HepG2 (cell line): ENCODE results near the gene ADAMTS16. TPM values are rescaled to one million over a fixed set of nuclear protein-coding genes. Genes with fewer than 3 reads are reported as not detected.

Source experiments
- ARHGAP35 ChIP-seq: sonication (generic); formaldehyde crosslinking; IDR thresholded peaks from 2 replicates; pipeline ENCODE4 v1.9.0; 2022; ENCODE audit warnings: mild to moderate bottlenecking, inconsistent platforms, moderate library complexity, missing genetic modification reagents, borderline replicate concordance
- ASH2L ChIP-seq: fragments of 300-600, 200-600 bp; sonication (generic); IDR thresholded peaks from 2 replicates; pipeline ENCODE4 v1.7.0; 2017; ENCODE audit warnings: low read depth, mild to moderate bottlenecking, moderate library complexity, mixed read lengths, low read length; ENCODE audit not compliant: insufficient read length
- GFI1 ChIP-seq: sonication (generic); formaldehyde crosslinking; IDR thresholded peaks from 2 replicates; pipeline ENCODE4 v1.5.0; 2020; ENCODE audit warnings: missing genetic modification reagents, mild to moderate bottlenecking, borderline replicate concordance
- GRHL1 ChIP-seq: sonication (generic); formaldehyde crosslinking; conservative IDR thresholded peaks from 2 replicates; pipeline ENCODE4 v1.8.0; 2022; ENCODE audit warnings: missing genetic modification reagents
- HDAC1 ChIP-seq: sonication (generic); formaldehyde crosslinking; IDR thresholded peaks from 2 replicates; pipeline ENCODE4 v1.5.1; 2020; ENCODE audit warnings: mild to moderate bottlenecking, missing genetic modification reagents
- NFKBIZ ChIP-seq: IDR thresholded peaks from 2 replicates; pipeline ENCODE4 v1.6.1; 2018; ENCODE audit warnings: missing genetic modification reagents, missing compliant biosample characterization
- NONO ChIP-seq, 2 experiments: fragments of 450-650 bp in 1 of 2; sonication (generic) in 1 of 2; formaldehyde crosslinking in 1 of 2; IDR thresholded peaks in 1 of 2; conservative IDR thresholded peaks in 1 of 2; 2 replicates each; pipeline versions ENCODE4 v1.6.1 to v1.8.0; 2017 to 2022; ENCODE audit warnings: mild to moderate bottlenecking in 1 of 2, missing genetic modification reagents in 1 of 2, moderate library complexity in 1 of 2
- RFXANK ChIP-seq: IDR thresholded peaks from 2 replicates; pipeline ENCODE4 v1.6.1; 2016
- SKI ChIP-seq: fragments of 450-650 bp; IDR thresholded peaks from one replicate; pipeline ENCODE4 v1.6.1; 2018; ENCODE audit warnings: mild to moderate bottlenecking; ENCODE audit not compliant: partially characterized antibody
- ZBTB38 ChIP-seq: sonication (generic); formaldehyde crosslinking; IDR thresholded peaks from 2 replicates; pipeline ENCODE4 v1.5.1; 2020; ENCODE audit warnings: mild to moderate bottlenecking, missing genetic modification reagents
- ZBTB7A ChIP-seq: sonication (generic); formaldehyde crosslinking; IDR thresholded peaks from 2 replicates; pipeline ENCODE4 v1.8.0; 2022; ENCODE audit warnings: mild to moderate bottlenecking, missing genetic modification reagents
- ZNF124 ChIP-seq: sonication (generic); formaldehyde crosslinking; IDR thresholded peaks from 2 replicates; pipeline ENCODE4 v1.4.0; 2020; ENCODE audit warnings: missing genetic modification reagents
- ZNF18 ChIP-seq: sonication (generic); formaldehyde crosslinking; IDR thresholded peaks from 2 replicates; pipeline ENCODE4 v1.8.0; 2022; ENCODE audit warnings: mild to moderate bottlenecking, missing genetic modification reagents; ENCODE audit not compliant: insufficient replicate concordance
- ZNF24 ChIP-seq: fragments of 450-650 bp; IDR thresholded peaks from 2 replicates; pipeline ENCODE4 v1.6.1; 2017; ENCODE audit warnings: antibody characterized with exemption, mild to moderate bottlenecking
- ZNF354B ChIP-seq: sonication (generic); formaldehyde crosslinking; IDR thresholded peaks from 2 replicates; pipeline ENCODE4 v1.8.0; 2022; ENCODE audit warnings: mild to moderate bottlenecking, missing genetic modification reagents
- ZNF441 ChIP-seq: sonication (generic); formaldehyde crosslinking; IDR thresholded peaks from 2 replicates; pipeline ENCODE4 v1.7.0; 2021; ENCODE audit warnings: missing genetic modification reagents, borderline replicate concordance
- ZNF460 ChIP-seq: sonication (generic); formaldehyde crosslinking; IDR thresholded peaks from 2 replicates; pipeline ENCODE4 v1.5.1; 2020; ENCODE audit warnings: missing genetic modification reagents, mild to moderate bottlenecking, borderline replicate concordance
- ZNF816 ChIP-seq: sonication (generic); formaldehyde crosslinking; IDR thresholded peaks from 2 replicates; pipeline ENCODE4 v1.8.0; 2022; ENCODE audit warnings: missing genetic modification reagents, mild to moderate bottlenecking, borderline replicate concordance
- ZUFSP ChIP-seq: sonication (generic); formaldehyde crosslinking; IDR thresholded peaks from 2 replicates; pipeline ENCODE4 v1.9.0; 2021; ENCODE audit warnings: missing genetic modification reagents, mild to moderate bottlenecking, borderline replicate concordance
- polyA plus RNA-seq, 8 experiments: library from polyadenylated mRNA; depleted of rRNA in 3 of 8; stranded (reverse) in 7 of 8; unstranded in 1 of 8; fragments of >200 nt; fragmentation: Illumina TruSeq in 4 of 8; extraction: Trizol in 4 of 8; gene quantifications; 2 replicates each; pipeline versions ENCODE4 v1.2.1 to v1.2.3, GENCODE V29; 2011 to 2016; ENCODE audit warnings: low read depth in 4 of 8, missing spikeins in 1 of 8, mixed read lengths in 1 of 8; ENCODE audit not compliant: insufficient read depth in 1 of 8
- total RNA-seq, 5 experiments: library from RNA; depleted of rRNA; stranded (reverse); fragments of >200 nt; fragmentation: Illumina TruSeq; extraction: Trizol; gene quantifications; 2 replicates each; pipeline ENCODE4 v1.2.3, GENCODE V29; 2016; ENCODE audit warnings: low read depth in 1 of 5
- TF ChIP-seq, protein P1 (sequence below): sonication (generic); formaldehyde crosslinking; IDR thresholded peaks from 2 replicates; pipeline ENCODE4 v1.5.0; 2020; ENCODE audit warnings: mild to moderate bottlenecking, missing genetic modification reagents, borderline replicate concordance
- TF ChIP-seq, protein P2 (sequence below): sonication (generic); formaldehyde crosslinking; IDR thresholded peaks from 2 replicates; pipeline ENCODE4 v1.5.0; 2020; ENCODE audit warnings: mild to moderate bottlenecking, missing genetic modification reagents, moderate library complexity

The ADAMTS16 gene
- total and polyA plus RNA-seq, 2 of the 13 experiments (the other 11 are each of a cell fraction or from before 2014, with no cell fraction given): 0.02 to 0.03 TPM

- TF ChIP-seq GRHL1: no peak
- no peak for TF ChIP-seq ASH2L
- TF ChIP-seq, protein P1, sequence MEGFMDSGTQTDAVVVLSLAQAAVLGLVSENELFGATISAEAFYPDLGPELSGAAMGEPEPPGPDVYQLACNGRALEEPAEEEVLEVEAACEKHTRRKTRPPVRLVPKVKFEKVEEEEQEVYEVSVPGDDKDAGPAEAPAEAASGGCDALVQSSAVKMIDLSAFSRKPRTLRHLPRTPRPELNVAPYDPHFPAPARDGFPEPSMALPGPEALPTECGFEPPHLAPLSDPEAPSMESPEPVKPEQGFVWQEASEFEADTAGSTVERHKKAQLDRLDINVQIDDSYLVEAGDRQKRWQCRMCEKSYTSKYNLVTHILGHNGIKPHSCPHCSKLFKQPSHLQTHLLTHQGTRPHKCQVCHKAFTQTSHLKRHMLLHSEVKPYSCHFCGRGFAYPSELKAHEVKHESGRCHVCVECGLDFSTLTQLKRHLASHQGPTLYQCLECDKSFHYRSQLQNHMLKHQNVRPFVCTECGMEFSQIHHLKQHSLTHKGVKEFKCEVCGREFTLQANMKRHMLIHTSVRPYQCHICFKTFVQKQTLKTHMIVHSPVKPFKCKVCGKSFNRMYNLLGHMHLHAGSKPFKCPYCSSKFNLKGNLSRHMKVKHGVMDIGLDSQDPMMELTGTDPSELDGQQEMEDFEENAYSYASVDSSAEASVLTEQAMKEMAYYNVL (CRISPR knock-in tag): no peak
- TF ChIP-seq, protein P2, sequence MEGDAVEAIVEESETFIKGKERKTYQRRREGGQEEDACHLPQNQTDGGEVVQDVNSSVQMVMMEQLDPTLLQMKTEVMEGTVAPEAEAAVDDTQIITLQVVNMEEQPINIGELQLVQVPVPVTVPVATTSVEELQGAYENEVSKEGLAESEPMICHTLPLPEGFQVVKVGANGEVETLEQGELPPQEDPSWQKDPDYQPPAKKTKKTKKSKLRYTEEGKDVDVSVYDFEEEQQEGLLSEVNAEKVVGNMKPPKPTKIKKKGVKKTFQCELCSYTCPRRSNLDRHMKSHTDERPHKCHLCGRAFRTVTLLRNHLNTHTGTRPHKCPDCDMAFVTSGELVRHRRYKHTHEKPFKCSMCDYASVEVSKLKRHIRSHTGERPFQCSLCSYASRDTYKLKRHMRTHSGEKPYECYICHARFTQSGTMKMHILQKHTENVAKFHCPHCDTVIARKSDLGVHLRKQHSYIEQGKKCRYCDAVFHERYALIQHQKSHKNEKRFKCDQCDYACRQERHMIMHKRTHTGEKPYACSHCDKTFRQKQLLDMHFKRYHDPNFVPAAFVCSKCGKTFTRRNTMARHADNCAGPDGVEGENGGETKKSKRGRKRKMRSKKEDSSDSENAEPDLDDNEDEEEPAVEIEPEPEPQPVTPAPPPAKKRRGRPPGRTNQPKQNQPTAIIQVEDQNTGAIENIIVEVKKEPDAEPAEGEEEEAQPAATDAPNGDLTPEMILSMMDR: no peak
- no peak for TF ChIP-seq RFXANK (CRISPR knock-in tag)
- no peak for TF ChIP-seq ZBTB7A
- TF ChIP-seq ZUFSP (CRISPR knock-in tag): no peak
- TF ChIP-seq SKI: peak; percentile 87
- no peak for TF ChIP-seq ZNF460 (CRISPR knock-in tag)
- no peak for TF ChIP-seq NONO (IDR thresholded peaks at IDR 0.05)
- no peak for TF ChIP-seq NONO (CRISPR knock-in tag; conservative IDR thresholded peaks at IDR 0.05)
- TF ChIP-seq ZNF24: no peak
- no peak for TF ChIP-seq ZNF354B
- peak; percentile 83 for TF ChIP-seq HDAC1 (CRISPR knock-in tag)
- TF ChIP-seq ZNF18: no peak
- 0 out of 2 replicates have a peak, but pooled peaks have one; percentile 19 for TF ChIP-seq ZNF441 (CRISPR knock-in tag)
- no peak for TF ChIP-seq ZBTB38 (CRISPR knock-in tag)
- no peak for TF ChIP-seq ZNF816 (CRISPR knock-in tag)
- no peak for TF ChIP-seq NFKBIZ (CRISPR knock-in tag)
- TF ChIP-seq ARHGAP35: no peak
- TF ChIP-seq GFI1: peak; percentile 100
- TF ChIP-seq ZNF124 (CRISPR knock-in tag): no peak
Observed at GRCh38 chr5:5313101-5313635, 173.0 kb downstream of the ADAMTS16 start (continued).
